Astrocyte (in vitro differentiated cells and primary cell): ENCODE data around the gene RAB35. TPM values are rescaled to one million over a fixed set of nuclear protein-coding genes. Genes with fewer than 3 reads are reported as not detected.

Source experiments
- DNase-seq: peaks from one replicate; pipeline ENCODE4 v3.0.0-alpha.2; 2010; ENCODE audit warnings: low read depth
- FAIRE-seq: peaks from 2 replicates; lab custom pipeline; 2011; peaks lifted over from hg19 to GRCh38; lab: Jason Lieb, UNC
- H2AFZ ChIP-seq: 2 replicates; pipeline ENCODE4 v1.6.0; 2012; ENCODE audit warnings: low read depth, low read length, inconsistent platforms
- H3K27ac ChIP-seq: 2 replicates; pipeline ENCODE4 v1.5.1; 2011; ENCODE audit warnings: low read depth, low read length, inconsistent platforms
- H3K27me3 ChIP-seq: 2 replicates; pipeline ENCODE4 v1.6.0; 2011; ENCODE audit warnings: low read length, inconsistent platforms; ENCODE audit not compliant: insufficient read depth
- H3K36me3 ChIP-seq: 2 replicates; pipeline ENCODE4 v1.5.1; 2011; ENCODE audit warnings: low read length, inconsistent platforms; ENCODE audit not compliant: insufficient read depth
- H3K4me1 ChIP-seq: 2 replicates; pipeline ENCODE4 v1.5.1; 2011; ENCODE audit warnings: low read length, inconsistent platforms; ENCODE audit not compliant: insufficient read depth
- H3K4me2 ChIP-seq: 2 replicates; pipeline ENCODE4 v1.6.0; 2012; ENCODE audit warnings: low read length, inconsistent platforms
- H3K4me3 ChIP-seq: 2 replicates; pipeline ENCODE4 v1.5.1; 2011; ENCODE audit warnings: low read depth, mild to moderate bottlenecking, low read length, inconsistent platforms; ENCODE audit not compliant: insufficient read depth
- H3K79me2 ChIP-seq: 2 replicates; pipeline ENCODE4 v1.6.0; 2012; ENCODE audit warnings: mild to moderate bottlenecking, low read length, inconsistent platforms; ENCODE audit not compliant: insufficient read depth
- H3K9ac ChIP-seq: 2 replicates; pipeline ENCODE4 v1.6.0; 2012; ENCODE audit warnings: mild to moderate bottlenecking, low read length, inconsistent platforms
- H3K9me3 ChIP-seq: 2 replicates; pipeline ENCODE4 v1.5.1; 2012; ENCODE audit warnings: low read depth, mild to moderate bottlenecking, low read length, inconsistent platforms; ENCODE audit not compliant: insufficient read depth
- H4K20me1 ChIP-seq: 2 replicates; pipeline ENCODE4 v1.6.0; 2012; ENCODE audit warnings: low read length, inconsistent platforms; ENCODE audit not compliant: insufficient read depth
- H3K27ac Mint-ChIP-seq: one replicate; pipeline ENCODE4 v1.8.0; 2021; ENCODE audit warnings: mild to moderate bottlenecking, mixed read lengths; ENCODE audit not compliant: unreplicated experiment
- H3K27me3 Mint-ChIP-seq: one replicate; pipeline ENCODE4 v1.8.0; 2021; ENCODE audit warnings: low read depth, mixed read lengths; ENCODE audit not compliant: unreplicated experiment
- H3K36me3 Mint-ChIP-seq: one replicate; pipeline ENCODE4 v1.8.0; 2021; ENCODE audit warnings: low read depth, mixed read lengths; ENCODE audit not compliant: unreplicated experiment
- H3K4me1 Mint-ChIP-seq: one replicate; pipeline ENCODE4 v1.8.0; 2021; ENCODE audit warnings: low read depth, mixed read lengths; ENCODE audit not compliant: unreplicated experiment
- H3K4me3 Mint-ChIP-seq: one replicate; pipeline ENCODE4 v1.8.0; 2021; ENCODE audit warnings: mild to moderate bottlenecking, moderate library complexity, mixed read lengths; ENCODE audit not compliant: unreplicated experiment
- H3K9me3 Mint-ChIP-seq: one replicate; pipeline ENCODE4 v1.8.0; 2021; ENCODE audit warnings: mild to moderate bottlenecking, mixed read lengths; ENCODE audit not compliant: unreplicated experiment
- CTCF ChIP-seq: IDR thresholded peaks from 2 replicates; pipeline ENCODE4 v1.5.1; 2011; ENCODE audit warnings: low read depth, mild to moderate bottlenecking, inconsistent platforms, low read length, moderate library complexity; ENCODE audit not compliant: insufficient read depth
- EZH2 ChIP-seq: IDR thresholded peaks from 2 replicates; pipeline ENCODE4 v1.6.1; 2012; ENCODE audit warnings: mild to moderate bottlenecking, low read length, inconsistent platforms; ENCODE audit not compliant: insufficient read depth
- total RNA-seq: library from RNA; stranded (reverse); gene quantifications from 2 replicates; pipeline ENCODE4 v1.2.1, GENCODE V29; 2021

RAB35 gene
- total RNA-seq, 1 donor from 2014 or later: 63.3 TPM

GRCh38 chr12:120142231-120142877, 25.8 kb upstream of the RAB35 start:
- FAIRE-seq (no peak), DNase-seq (no peak)
- Histone ChIP-seq H3K79me2 (no peaks in the 10 kb centered on the region), H3K27ac (peak overlapping the region; percentile 40), H2AFZ (no peak overlapping the region), H3K27me3 (no peaks in the 10 kb centered on the region), H3K4me2 (no peak overlapping the region), H4K20me1 (peaks cover 46% of the 10 kb centered on the region), H3K4me3 (no peak overlapping the region), H3K9ac (peak overlapping the region; percentile 15), H3K36me3 (peaks cover 67% of the 10 kb centered on the region), H3K9me3 (no peaks in the 10 kb centered on the region), H3K4me1 (peaks cover 3% of the 10 kb centered on the region)
- H3K4me3 Mint-ChIP-seq: no peak overlapping the region
- H3K36me3 Mint-ChIP-seq: peaks cover 44% of the 10 kb centered on the region
- no peak overlapping the region for H3K27ac Mint-ChIP-seq
- H3K4me1 Mint-ChIP-seq: no peaks in the 10 kb centered on the region
- no peaks in the 10 kb centered on the region for H3K27me3 Mint-ChIP-seq
- no peaks in the 10 kb centered on the region for H3K9me3 Mint-ChIP-seq
- TF ChIP-seq CTCF (no peak), EZH2 (no peak)

GRCh38 chr12:120141336-120141735, 24.8 kb upstream of the RAB35 start:
- Histone ChIP-seq H3K79me2 (no peaks in the 10 kb centered on the region), H3K27me3 (no peaks in the 10 kb centered on the region), H3K9ac (no peak overlapping the region), H2AFZ (no peak overlapping the region), H3K36me3 (peaks cover 67% of the 10 kb centered on the region), H3K4me1 (peaks cover 3% of the 10 kb centered on the region), H3K4me2 (no peak overlapping the region), H3K4me3 (no peak overlapping the region), H3K9me3 (no peaks in the 10 kb centered on the region), H3K27ac (peak overlapping the region; percentile 0), H4K20me1 (peaks cover 51% of the 10 kb centered on the region)
- FAIRE-seq (no peak), DNase-seq (no peak)
- H3K4me3 Mint-ChIP-seq: no peak overlapping the region
- no peaks in the 10 kb centered on the region for H3K9me3 Mint-ChIP-seq
- no peaks in the 10 kb centered on the region for H3K27me3 Mint-ChIP-seq
- TF ChIP-seq EZH2 (no peak), CTCF (no peak)
- H3K36me3 Mint-ChIP-seq: peaks cover 48% of the 10 kb centered on the region
- no peaks in the 10 kb centered on the region for H3K4me1 Mint-ChIP-seq
- H3K27ac Mint-ChIP-seq: no peak overlapping the region

GRCh38 chr12:120140603-120141002, 24.1 kb upstream of the RAB35 start:
- Mint-ChIP-seq H3K9me3 (no peaks in the 10 kb centered on the region), H3K27me3 (no peaks in the 10 kb centered on the region), H3K36me3 (peaks cover 48% of the 10 kb centered on the region), H3K4me3 (no peak overlapping the region), H3K4me1 (no peaks in the 10 kb centered on the region), H3K27ac (no peak overlapping the region)
- Histone ChIP-seq H3K4me1 (peaks cover 3% of the 10 kb centered on the region), H3K79me2 (no peaks in the 10 kb centered on the region), H4K20me1 (peaks cover 55% of the 10 kb centered on the region), H3K27me3 (no peaks in the 10 kb centered on the region), H3K36me3 (peaks cover 70% of the 10 kb centered on the region), H3K4me3 (no peak overlapping the region), H3K4me2 (no peak overlapping the region), H2AFZ (no peak overlapping the region), H3K9ac (no peak overlapping the region), H3K9me3 (no peaks in the 10 kb centered on the region), H3K27ac (no peak overlapping the region)
- FAIRE-seq: no peak
- TF ChIP-seq CTCF: no peak
- TF ChIP-seq EZH2: no peak
- DNase-seq: no peak
